MCF 10A (cell line): Measurements from ENCODE around the gene ABHD18. TPM values are rescaled to one million over a fixed set of nuclear protein-coding genes. Genes with fewer than 3 reads are reported as not detected.
A peak's percentile ranks its signal among the peaks of the same experiment; 100 is the strongest.
"Not testable (repeated sequence)": the region's sequence is repeated elsewhere in the genome, so short reads cannot be mapped to it uniquely, and the experiment has no call there.

Source experiments
- BruUV-seq: library from RNA; stranded (reverse); fragments of 400-500 nt; replicated peaks from 2 replicates; lab custom pipeline; 2021; lab: Mats Ljungman, UMichigan
- CTCF ChIA-PET: fragments of 300-600 bp; sonication (Branson Sonifier 250); formaldehyde crosslinking; extraction: SDS; loops from one replicate; lab custom pipeline; 2021; ENCODE audit warnings: antibody characterized with exemption, inconsistent platforms; lab: Yijun Ruan, JAX
- POLR2A ChIA-PET: fragments of 300-600, 350-650 bp; sonication (Branson Sonifier 250); formaldehyde crosslinking; extraction: SDS; loops from one replicate; lab custom pipeline; 2020; ENCODE audit warnings: antibody characterized with exemption, inconsistent platforms; lab: Yijun Ruan, JAX
- DNase-seq: peaks from one replicate; pipeline ENCODE4 v3.0.0-alpha.2; 2018; ENCODE audit not compliant: unreplicated experiment
- H3K27ac Mint-ChIP-seq: one replicate; pipeline ENCODE4 v1.8.0; 2022; ENCODE audit warnings: mild to moderate bottlenecking, low read depth, mixed read lengths; ENCODE audit not compliant: unreplicated experiment
- H3K27me3 Mint-ChIP-seq: one replicate; pipeline ENCODE4 v1.8.0; 2022; ENCODE audit warnings: mixed read lengths; ENCODE audit not compliant: insufficient read depth, unreplicated experiment
- H3K36me3 Mint-ChIP-seq: one replicate; pipeline ENCODE4 v1.8.0; 2022; ENCODE audit warnings: mild to moderate bottlenecking, moderate library complexity, mixed read lengths; ENCODE audit not compliant: insufficient read depth, unreplicated experiment
- H3K4me1 Mint-ChIP-seq: one replicate; pipeline ENCODE4 v1.8.0; 2022; ENCODE audit warnings: mixed read lengths; ENCODE audit not compliant: insufficient read depth, unreplicated experiment
- H3K4me3 Mint-ChIP-seq: one replicate; pipeline ENCODE4 v1.8.0; 2022; ENCODE audit warnings: mild to moderate bottlenecking, moderate library complexity, mixed read lengths; ENCODE audit not compliant: unreplicated experiment
- H3K9me3 Mint-ChIP-seq: one replicate; pipeline ENCODE4 v1.8.0; 2022; ENCODE audit warnings: mixed read lengths; ENCODE audit not compliant: unreplicated experiment
- CTCF ChIP-seq: fragments of 200-600 bp; IDR thresholded peaks from one replicate; pipeline ENCODE4 v1.8.0; 2022; ENCODE audit warnings: antibody characterized with exemption, mild to moderate bottlenecking; ENCODE audit not compliant: unreplicated experiment
- intact Hi-C: fragments of 100-400 bp; cut with micrococcal nuclease; formaldehyde crosslinking; loops from 2 replicates; pipeline ENCODE4 v1.14.1; 2022
- total RNA-seq: library from RNA; stranded (reverse); gene quantifications from 2 replicates; pipeline ENCODE4 v1.2.3, GENCODE V29; 2022

Gene ABHD18
- total RNA-seq, 1 experiment from 2014 or later: 10.7 TPM

GRCh38 chr4:127988638-127989037 is 23.4 kb downstream of the ABHD18 start:
- no peak for DNase-seq
- H3K27ac Mint-ChIP-seq: no peak overlapping the region
- H3K36me3 Mint-ChIP-seq: peaks cover 34% of the 10 kb centered on the region
- POLR2A ChIA-PET: no interaction called here
- no peaks in the 10 kb centered on the region for H3K27me3 Mint-ChIP-seq
- no TSS peak for BruUV-seq
- H3K4me3 Mint-ChIP-seq: no peak overlapping the region
- CTCF ChIA-PET: no interaction called here
- no peaks in the 10 kb centered on the region for H3K4me1 Mint-ChIP-seq
- intact Hi-C loops: no loop called here
- H3K9me3 Mint-ChIP-seq: no peaks in the 10 kb centered on the region
- TF ChIP-seq CTCF: no peak

- H3K36me3 Mint-ChIP-seq: peaks cover 12% of the 10 kb centered on the region
- CTCF ChIA-PET: interaction anchor here (0.8 kb wide), 1 partner anchor 30 kb away, joined by 3 read pairs; no protein-coding TSS in a partner anchor
- no peaks in the 10 kb centered on the region for H3K27me3 Mint-ChIP-seq
- intact Hi-C loops: no loop called here
- peaks cover 12% of the 10 kb centered on the region for H3K4me1 Mint-ChIP-seq
- DNase-seq: no peak
- H3K9me3 Mint-ChIP-seq: no peaks in the 10 kb centered on the region
- no peak overlapping the region for H3K4me3 Mint-ChIP-seq
- no TSS peak for BruUV-seq
- POLR2A ChIA-PET: no interaction called here
- no peak for TF ChIP-seq CTCF
- no peak overlapping the region for H3K27ac Mint-ChIP-seq
Measured at GRCh38 chr4:127993151-127993550, 27.9 kb downstream of the ABHD18 start.

GRCh38 chr4:127995776-127996175 is 30.6 kb downstream of the ABHD18 start:
- POLR2A ChIA-PET: interaction anchor here (0.7 to 1.7 kb wide), 3 partner anchors 9 to 65 kb away, joined by 5 to 14 read pairs (median 6); partner anchors contain the start of genes ABHD18, LARP1B and MFSD8
- Mint-ChIP-seq H3K27ac (no peak overlapping the region), H3K9me3 (no peaks in the 10 kb centered on the region), H3K4me3 (no peak overlapping the region), H3K36me3 (peaks cover 9% of the 10 kb centered on the region), H3K4me1 (peaks cover 12% of the 10 kb centered on the region), H3K27me3 (no peaks in the 10 kb centered on the region)
- BruUV-seq: no TSS peak
- no peak for TF ChIP-seq CTCF
- DNase-seq: peak; percentile 71
- CTCF ChIA-PET: interaction anchor here (0.8 kb wide), 1 partner anchor 14 kb away, joined by 5 read pairs; no protein-coding TSS in a partner anchor
- intact Hi-C loops: loop anchor here (2.0 kb wide), 1 partner anchor 31 kb away; the partner anchor contains the start of genes ABHD18 and MFSD8

- H3K36me3 Mint-ChIP-seq: not testable (repeated sequence)
- intact Hi-C loops: loop anchor here (2.0 kb wide), 1 partner anchor 32 kb away; the partner anchor contains the start of genes ABHD18 and MFSD8
- CTCF ChIA-PET: interaction anchor here (0.8 kb wide), 1 partner anchor 24 kb away, joined by 3 read pairs; no protein-coding TSS in a partner anchor
Measured at GRCh38 chr4:127996521-127996920, 31.3 kb downstream of the ABHD18 start.

More at GRCh38 chr4:127996521-127996920, 31.3 kb downstream of the ABHD18 start:
- not testable (repeated sequence) for H3K4me3 Mint-ChIP-seq, DNase-seq, H3K9me3 Mint-ChIP-seq, H3K27ac Mint-ChIP-seq, H3K27me3 Mint-ChIP-seq, BruUV-seq
- H3K4me1 Mint-ChIP-seq: peaks cover 12% of the 10 kb centered on the region
- POLR2A ChIA-PET: interaction anchor here (1.7 kb wide), 1 partner anchor 31 kb away, joined by 14 read pairs; the partner anchor contains the start of genes ABHD18 and MFSD8
